ENCODE data around the gene UACA. TPM values are rescaled to one million over a fixed set of nuclear protein-coding genes. Genes with fewer than 3 reads are reported as not detected.

The UACA gene
- total and polyA plus RNA-seq, 4 donors: 9.2 to 195 (median 37.9) TPM

DNA sequence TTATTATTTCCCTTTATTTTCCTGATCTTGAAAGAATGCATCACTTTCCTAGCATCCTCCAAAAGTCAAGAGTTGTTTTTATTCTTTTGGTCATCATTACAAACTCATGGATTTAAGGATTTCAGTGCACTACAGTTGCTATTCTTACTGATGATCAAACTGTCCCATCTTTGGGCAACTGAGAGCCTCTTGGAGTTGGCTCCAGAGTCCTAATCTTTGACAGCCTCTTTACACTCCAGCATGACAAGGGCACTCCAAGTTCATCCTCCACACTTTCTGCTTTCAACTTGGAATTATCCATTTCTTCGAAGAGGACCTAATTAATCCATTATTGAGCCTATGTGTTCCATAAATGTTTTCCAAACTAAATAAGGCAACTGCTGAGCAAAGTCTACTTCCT lies 5.7 kb downstream of the UACA start:
- 75 to 93% methylated on average over 1 of the region's 1 CpG for WGBS, 2 donors
- Histone ChIP-seq H3K36me3 (ENCODE audit: control insufficient read depth in 4 of 4, insufficient read depth in 4 of 4, low read length in 4 of 4) (no peaks in the 10 kb centered on the region), H3K9me3 (ENCODE audit: control insufficient read depth in 4 of 4, insufficient read depth in 3 of 4, low read length in 3 of 4) (no peaks in the 10 kb centered on the region), H3K27me3 (ENCODE audit: control insufficient read depth in 3 of 3, insufficient read depth in 3 of 3, low read length in 2 of 3) (peaks cover 0 to 2% (median 0%) of the 10 kb centered on the region in 3 donors), H3K4me1 (ENCODE audit: control insufficient read depth in 5 of 5, insufficient read depth in 5 of 5, low read length in 5 of 5) (peaks cover 0 to 35% (median 2%) of the 10 kb centered on the region in 5 donors), H3K9ac (ENCODE audit: insufficient read depth in 1 of 2, low read length in 2 of 2) (no peak overlapping the region), H3K27ac (ENCODE audit: low read depth in 1 of 2, low read length in 1 of 2) (no peak overlapping the region), H3K4me3 (no peak overlapping the region)
- ATAC-seq (ENCODE audit: insufficient read depth, low FRiP score) (no peak), DNase-seq (no peak)
- TF ChIP-seq CTCF (IDR thresholded peaks at IDR 0.05; ENCODE audit: control extremely low read depth, extremely low read depth): no peak

DNA sequence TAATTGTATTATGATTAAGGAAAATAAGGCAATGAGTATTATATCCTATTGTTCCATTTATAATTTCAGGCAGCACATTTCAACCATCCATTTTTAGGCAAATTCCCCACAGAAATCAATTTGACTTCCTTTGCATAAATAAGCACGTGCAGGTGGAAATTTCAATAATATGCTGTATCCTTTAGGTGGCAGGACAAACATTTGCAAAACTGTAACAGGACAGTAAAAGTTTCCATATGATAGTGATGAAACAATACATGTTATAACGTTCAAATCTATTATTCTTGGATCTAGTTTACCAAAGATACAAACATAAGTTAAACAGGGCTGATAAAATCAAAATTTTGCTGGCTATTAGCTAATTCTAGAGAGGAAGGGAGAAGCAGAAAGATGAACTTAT lies 8.5 kb downstream of the UACA start:
- 47 to 60% methylated on average over 2 of the region's 2 CpGs for WGBS, 2 donors
- ATAC-seq (ENCODE audit: insufficient read depth, low FRiP score) (no peak), DNase-seq (no peak)
- peaks cover 0 to 2% (median 0%) of the 10 kb centered on the region in 3 donors for H3K27me3 ChIP-seq (ENCODE audit: control insufficient read depth in 3 of 3, insufficient read depth in 3 of 3, low read length in 2 of 3)
- no peak overlapping the region for H3K9ac ChIP-seq (ENCODE audit: insufficient read depth in 1 of 2, low read length in 2 of 2)
- no peaks in the 10 kb centered on the region for H3K36me3 ChIP-seq (ENCODE audit: control insufficient read depth in 4 of 4, insufficient read depth in 4 of 4, low read length in 4 of 4)
- no peak overlapping the region for H3K4me3 ChIP-seq
- TF ChIP-seq CTCF (IDR thresholded peaks at IDR 0.05; ENCODE audit: control extremely low read depth, extremely low read depth): no peak
- H3K4me1 ChIP-seq (ENCODE audit: control insufficient read depth in 5 of 5, insufficient read depth in 5 of 5, low read length in 5 of 5): peaks cover 4 to 26% (median 7%) of the 10 kb centered on the region in 5 donors
- no peaks in the 10 kb centered on the region for H3K9me3 ChIP-seq (ENCODE audit: control insufficient read depth in 4 of 4, insufficient read depth in 3 of 4, low read length in 3 of 4)
- H3K27ac ChIP-seq (ENCODE audit: low read depth in 1 of 2, low read length in 1 of 2): no peak overlapping the region

GRCh38 chr15:70753101-70753829 lies 10.1 kb downstream of the UACA start:
- peaks cover 0 to 4% (median 0%) of the 10 kb centered on the region in 3 donors for H3K27me3 ChIP-seq (ENCODE audit: control insufficient read depth in 3 of 3, insufficient read depth in 3 of 3, low read length in 2 of 3)
- 64 to 70% methylated on average over 4 of the region's 4 CpGs for WGBS, 2 donors
- H3K27ac ChIP-seq (ENCODE audit: low read depth in 1 of 2, low read length in 1 of 2): no peak overlapping the region
- H3K9me3 ChIP-seq (ENCODE audit: control insufficient read depth in 4 of 4, insufficient read depth in 3 of 4, low read length in 3 of 4): no peaks in the 10 kb centered on the region
- ATAC-seq (ENCODE audit: insufficient read depth, low FRiP score) (no peak), DNase-seq (no peak)
- peaks cover 0 to 19% (median 7%) of the 10 kb centered on the region in 5 donors for H3K4me1 ChIP-seq (ENCODE audit: control insufficient read depth in 5 of 5, insufficient read depth in 5 of 5, low read length in 5 of 5)
- no peak overlapping the region for H3K9ac ChIP-seq (ENCODE audit: insufficient read depth in 1 of 2, low read length in 2 of 2)
- no peaks in the 10 kb centered on the region for H3K36me3 ChIP-seq (ENCODE audit: control insufficient read depth in 4 of 4, insufficient read depth in 4 of 4, low read length in 4 of 4)
- no peak overlapping the region for H3K4me3 ChIP-seq
- no peak for TF ChIP-seq CTCF (IDR thresholded peaks at IDR 0.05; ENCODE audit: control extremely low read depth, extremely low read depth)

Measured in lung (tissue), 12 donors.